HG03460 (cell line): ENCODE measurements around the gene ZNF175.

Source experiments
- ATAC-seq: cut with Tn5 transposase; IDR thresholded peaks from one replicate; pipeline ENCODE4 v1.9.1; 2021; ENCODE audit not compliant: unreplicated experiment

Gene ZNF175

DNA sequence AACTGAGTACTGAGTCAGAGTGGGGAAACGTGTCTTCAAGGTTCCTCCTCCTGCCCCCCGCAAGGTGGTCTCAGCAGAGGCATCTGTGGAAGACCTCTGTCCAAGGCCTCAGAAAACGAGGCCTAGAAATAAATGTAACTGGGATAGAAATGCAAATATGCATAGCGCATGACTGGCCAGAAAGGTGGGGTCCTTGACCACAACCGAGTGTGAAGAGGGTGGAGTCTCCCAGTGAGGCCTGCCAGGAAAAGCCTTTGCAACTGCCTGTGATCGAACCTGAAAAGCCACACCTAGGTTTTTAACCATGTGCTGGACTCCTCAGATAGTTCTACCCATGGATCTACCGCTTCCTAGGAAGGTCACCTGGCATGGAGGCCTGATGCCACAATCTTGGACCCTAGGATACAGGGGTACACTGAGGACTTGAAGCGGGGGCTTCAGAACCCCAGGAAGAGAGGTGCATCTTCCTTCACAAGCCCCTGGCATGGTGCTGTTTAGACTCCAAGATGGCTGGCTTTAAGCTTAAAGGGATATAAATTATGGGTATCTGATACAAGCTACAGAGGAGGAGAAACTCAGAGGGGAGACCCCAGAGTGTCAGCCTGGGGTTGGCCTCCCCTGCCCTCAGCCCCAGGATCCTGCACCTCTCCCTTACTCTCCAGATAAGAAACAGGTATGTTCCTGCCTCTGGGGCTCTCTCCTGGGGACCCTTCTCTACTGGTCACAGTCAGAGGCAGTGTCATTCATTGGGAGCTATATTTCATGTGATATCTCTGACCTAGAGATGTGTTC, 21.4 kb upstream of the ZNF175 start:
- ATAC-seq: no peak

DNA sequence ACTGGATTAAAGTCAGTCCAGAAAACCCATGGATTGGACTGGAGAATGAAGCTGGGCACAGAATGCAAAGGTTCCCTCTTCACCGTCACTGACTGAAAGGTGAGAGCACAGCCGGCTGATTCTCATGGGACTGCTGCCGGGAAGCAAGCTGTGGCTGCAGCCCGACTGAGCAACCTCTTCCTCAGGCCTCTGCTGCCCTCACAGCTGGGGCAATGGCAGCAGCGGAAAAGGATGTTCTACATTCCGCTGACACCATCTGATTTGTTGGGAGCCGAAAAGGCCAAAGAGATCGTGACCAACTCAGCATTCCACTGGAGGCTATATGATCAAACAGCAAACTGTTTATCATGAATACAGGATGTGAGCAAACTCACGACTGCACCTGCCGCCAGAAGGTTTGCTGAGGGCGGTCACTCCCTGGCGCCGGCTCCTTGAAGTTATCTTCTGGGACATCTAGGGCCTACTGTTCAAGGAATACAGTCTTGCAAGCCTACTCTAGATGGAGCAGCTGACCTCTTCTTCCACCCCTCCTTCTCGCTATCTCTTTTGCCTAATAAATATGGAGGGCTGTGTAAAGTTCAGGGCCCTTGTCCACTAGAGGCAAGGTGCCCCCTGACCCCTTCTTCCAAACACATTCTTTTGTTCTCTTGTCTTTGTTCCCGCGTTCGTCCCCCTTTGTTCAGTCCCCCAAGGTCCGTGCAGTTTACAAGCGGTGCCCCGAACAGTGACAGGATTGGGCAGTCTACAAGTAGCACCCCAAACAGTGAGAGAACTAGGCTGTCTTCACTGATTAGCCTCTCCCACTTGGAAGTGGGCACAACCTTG, 20.0 kb upstream of the ZNF175 start:
- ATAC-seq: no peak

DNA sequence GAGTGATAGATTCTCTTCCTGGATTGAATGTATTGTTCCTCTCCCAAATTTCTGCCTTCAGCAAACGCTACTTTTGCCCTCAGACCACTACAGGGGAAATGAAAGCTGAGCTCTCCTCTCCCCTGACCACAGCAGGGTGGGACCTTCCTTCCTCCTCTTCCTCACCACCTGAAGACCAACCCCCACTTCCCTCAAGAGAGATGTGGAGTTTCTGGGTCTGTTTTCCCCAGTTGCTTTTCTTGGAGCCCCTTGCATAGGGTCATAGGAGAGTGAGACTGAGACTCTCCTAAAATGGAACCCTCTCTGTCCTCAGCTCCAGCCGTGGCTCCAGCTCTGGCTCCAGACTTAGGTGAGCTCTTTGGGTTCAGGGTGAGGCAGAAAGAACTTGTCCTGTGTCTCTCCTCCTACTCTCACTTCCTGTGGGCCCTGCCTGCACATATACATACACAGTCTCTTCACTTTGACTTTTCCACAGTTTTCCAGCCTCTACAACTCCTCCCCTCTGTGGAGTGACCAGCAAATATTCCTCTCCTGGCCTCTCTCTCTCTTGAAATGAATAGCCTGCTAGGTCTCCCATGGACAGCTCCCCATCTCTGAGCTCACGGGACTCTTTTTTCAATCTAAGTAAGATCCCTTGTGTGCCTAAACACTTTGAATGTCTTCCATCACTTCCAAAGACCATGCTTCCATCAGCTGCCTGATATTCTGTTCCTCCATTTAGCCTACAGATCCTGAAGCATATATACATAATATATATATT, 19.2 kb upstream of the ZNF175 start:
- ATAC-seq: no peak

DNA sequence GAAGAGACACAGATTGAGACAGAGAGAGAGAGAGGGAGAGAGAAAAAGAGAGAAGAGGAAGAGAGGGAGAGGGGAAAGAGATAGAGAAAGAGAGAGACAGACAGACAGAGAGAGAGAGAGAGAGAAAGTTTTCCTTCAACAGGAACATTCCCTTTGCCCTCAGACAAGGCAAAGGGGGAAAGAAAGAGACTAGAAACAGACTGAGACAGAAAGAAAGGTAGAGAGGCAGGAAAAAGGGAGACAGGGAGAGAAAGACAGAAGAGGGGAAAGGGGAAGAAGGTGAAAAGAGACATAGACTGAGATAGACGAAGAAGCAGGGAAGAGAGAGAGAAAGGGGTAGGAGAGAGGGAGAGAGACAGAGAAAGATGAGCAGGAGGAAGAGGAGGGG, 18.5 kb upstream of the ZNF175 start:
- ATAC-seq: no peak

DNA sequence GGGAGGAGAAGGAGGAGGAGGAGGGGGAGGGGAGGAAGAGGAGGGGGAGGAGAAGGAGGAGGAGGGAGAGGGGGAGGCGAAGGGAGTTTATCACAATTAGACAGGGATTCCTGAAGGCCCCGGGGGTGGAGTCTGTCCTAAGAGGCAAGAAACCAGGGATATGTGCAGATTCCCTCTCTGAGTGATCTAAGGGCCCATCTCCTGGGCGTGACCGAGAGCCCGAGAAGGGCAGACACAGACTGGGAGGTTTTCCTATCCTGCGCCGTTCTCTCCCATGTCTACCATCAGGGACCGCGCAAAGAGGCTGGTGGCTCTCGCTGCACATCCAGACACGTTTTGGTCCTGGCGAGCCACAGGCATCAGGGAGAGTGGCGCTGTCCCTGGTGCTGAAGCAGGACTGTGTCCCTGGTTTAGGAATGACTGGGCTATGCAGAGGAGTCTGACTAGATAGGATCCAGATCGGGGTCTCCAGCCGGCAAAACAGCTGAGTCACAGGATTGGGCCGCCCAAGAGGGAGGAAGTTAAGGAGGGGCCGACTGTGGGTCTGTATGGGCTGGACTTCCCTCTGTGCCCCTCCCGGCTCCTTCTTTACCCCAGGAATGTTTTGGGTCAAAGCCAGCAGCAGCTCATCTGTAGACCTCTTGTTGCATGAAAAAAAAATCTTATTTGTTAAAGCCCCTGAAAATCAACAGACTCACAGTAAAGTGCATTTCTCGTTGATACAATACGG, 17.9 kb upstream of the ZNF175 start:
- no peak for ATAC-seq

DNA sequence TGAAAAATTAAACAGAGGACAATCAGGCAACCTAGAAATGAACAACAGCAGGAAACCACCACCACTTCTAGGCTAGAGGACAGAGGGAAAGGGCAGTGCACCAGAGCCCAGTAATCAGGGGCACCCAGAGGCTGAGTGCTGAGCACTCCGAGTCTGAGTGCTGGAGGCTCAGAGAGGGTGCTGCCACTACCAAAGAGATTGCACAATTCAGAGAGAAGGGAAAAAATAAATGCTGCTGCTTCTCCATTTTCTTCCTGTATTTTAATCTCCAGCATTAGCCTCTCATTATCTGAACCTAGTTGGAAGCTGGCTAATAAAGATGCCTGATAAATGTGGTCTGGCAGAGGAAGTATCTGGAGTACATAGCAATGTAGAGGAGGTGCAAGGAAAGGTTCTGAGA, 11.8 kb upstream of the ZNF175 start:
- ATAC-seq: no peak

DNA sequence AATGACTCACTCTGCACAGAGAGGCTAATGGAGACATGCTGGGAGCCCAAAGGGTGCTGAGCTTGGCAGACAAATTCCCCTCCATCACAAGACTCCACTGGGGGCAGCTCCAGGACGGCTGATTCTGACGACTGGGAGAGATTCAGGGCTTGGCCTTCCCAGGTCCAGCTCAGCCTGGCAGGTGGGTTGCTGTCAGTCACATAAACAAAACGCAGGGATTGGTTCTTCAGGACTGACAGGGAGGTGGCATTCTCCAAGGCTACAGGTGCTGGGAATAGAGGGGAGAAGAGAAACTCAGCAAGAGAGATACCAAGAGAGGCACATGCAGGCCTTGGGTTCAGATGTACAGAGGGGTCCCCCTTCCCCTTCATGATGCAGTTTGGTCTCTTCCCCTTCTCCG, 10.7 kb upstream of the ZNF175 start:
- no peak for ATAC-seq

DNA sequence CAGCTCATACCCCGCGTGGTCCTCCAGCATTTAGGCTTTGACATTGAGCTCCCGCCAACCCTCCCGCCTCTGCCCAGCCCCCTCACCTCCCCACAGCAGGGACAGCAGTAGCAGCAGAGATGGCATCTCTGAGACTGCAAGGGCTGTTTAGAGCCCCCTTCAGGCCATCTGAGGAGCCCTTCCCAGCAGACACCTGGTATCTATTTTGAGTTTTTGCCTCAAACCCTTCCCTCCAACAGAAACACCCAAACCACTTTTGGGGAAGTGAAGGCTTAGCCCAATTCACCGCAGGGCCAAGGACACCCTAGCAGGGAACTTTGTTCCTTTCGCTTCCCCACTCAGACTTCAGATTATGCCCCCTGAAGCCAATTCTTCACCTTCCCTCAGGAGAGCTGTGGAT, 6.3 kb upstream of the ZNF175 start:
- ATAC-seq: no peak

DNA sequence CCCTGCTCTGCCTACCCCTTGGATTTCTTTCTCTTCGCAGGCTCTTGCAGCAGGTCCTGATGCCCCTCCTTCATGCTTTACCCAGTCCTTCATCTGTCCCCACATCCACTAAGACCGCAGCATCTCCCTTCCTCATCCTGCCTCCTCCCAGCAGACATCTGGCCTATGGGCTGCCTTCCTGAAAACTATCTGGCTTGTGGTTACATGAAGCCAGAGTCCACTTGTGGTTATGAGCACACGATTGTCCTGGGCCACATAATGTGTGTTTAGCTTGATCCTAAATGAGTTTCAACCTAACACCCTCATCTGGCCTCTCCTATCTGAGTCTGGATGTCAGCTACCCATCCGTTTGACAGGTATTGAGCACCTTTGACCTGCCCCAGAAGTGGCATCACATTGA, 5.5 kb upstream of the ZNF175 start:
- ATAC-seq: no peak

DNA sequence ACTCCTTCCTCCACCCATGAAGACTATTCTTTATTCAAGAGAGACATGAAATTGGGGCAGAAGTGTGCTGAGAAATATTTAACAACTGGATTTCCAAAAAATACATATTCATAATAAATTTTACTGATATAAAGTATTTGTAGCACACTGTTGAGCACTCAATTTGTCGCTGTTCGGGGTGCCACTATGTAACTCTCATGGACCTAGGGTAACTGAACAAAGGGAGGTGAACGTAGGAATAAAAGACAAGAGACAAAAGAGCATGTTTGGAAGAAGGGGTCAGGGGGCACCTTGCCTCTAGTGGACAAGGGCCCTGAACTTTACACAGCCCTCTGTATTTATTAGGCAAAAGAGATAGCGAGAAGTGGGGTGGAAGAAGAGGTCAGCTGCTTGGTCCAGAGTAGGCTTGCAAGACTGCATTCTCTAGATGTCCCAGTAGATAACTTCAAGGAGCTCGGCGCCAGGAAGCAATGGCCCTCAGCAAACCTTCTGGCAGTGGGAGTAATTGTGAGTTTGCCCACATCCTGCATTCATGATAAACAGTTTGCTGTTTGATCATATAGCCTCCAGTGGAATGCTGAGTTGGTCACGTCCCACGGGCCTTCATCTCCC, 4.5 kb upstream of the ZNF175 start:
- no peak for ATAC-seq

DNA sequence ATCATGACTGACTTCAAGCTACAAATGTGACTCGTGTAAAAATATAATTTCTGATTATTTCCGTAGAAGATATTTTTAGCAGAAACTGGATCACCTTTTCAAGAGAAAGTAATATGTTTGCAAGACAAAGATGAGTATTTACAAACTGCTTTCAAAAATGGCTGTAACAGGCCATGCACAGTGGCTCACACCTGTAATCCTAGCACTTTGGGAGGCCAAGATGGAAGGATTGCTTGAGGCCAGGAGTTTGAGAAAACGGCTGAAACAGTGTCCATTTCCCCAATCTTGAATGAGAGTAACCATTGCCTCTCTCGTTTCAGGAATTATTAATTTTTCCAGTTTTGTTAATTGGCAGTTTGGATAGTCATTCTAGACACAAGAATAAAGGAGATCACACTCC, 3.5 kb upstream of the ZNF175 start:
- no peak for ATAC-seq

DNA sequence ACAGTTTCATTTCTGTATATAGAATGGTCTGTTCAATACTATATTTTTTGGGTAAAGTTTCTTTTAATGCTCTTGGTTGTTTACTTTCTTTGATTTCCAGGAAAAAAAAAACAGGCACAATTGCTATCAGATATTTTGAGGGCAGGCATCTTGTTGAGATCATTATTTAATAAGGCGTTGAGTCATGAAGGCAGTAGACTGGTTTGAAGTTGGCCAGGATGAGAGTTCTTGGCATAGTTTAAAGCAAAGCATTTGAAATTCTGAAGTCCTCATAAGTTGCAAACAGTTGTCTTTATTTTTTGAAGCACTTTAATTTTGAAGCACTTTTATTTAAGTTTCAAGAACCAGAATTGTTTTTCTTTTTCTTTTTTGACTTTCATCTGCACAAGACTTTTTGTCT, 2.6 kb upstream of the ZNF175 start:
- ATAC-seq: no peak

DNA sequence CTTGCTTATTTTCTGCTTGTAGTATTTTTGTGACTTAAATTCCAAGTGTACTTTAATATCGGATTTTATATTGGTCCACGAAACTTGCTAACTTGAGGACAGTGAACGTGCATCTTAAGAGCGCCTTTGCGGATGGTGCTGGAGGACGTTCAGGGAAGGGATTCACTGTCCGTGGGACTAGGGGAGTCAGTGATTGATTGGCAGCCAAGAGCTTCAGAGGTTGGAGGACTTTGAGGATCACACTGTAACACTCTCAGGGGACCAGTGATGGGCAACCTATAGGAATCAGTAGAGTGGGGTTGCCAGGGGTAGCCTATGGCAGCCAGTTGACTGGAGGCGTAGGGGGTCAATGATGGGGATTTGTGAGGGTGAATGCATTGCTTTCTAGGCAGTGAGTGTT, 516 bp downstream of the ZNF175 start:
- no peak for ATAC-seq

DNA sequence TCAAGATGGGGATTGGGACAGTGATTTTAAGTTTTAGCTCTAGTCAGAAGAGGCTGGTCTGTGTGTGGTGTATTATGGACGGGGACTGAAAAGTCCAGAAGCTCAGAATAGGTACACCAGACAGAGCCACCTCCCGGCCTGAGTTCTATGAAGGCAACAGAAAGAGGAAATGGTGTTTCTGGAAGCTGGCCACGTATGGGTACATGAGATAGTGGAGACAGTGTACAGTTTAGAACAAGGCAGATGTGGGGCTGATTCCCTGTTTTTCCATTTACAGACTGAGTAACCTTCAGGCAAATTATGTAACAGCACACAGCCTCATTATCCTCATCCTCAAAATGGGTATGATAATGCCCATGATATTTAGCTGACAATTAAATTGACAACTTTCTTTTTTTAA, 1.3 kb downstream of the ZNF175 start:
- ATAC-seq: no peak

DNA sequence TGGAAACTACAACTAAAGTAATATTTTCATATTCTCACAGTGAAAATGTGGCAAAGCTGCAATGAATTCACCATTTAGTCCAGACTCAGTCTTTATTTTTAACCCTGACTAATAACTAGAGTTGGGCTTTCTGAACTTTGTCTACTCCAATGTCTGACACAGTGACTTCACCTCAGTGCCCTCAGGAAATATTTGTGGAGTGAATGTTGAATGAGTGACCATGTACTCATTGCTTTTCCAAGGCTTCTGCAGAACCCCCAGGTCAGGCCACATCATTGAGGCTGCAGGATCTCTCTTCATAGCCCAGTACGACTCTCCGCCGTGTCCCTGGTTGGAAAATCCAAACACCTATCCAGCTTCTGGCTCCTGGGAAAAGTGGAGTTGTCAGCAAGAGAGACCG, 1.8 kb downstream of the ZNF175 start:
- ATAC-seq: no peak

DNA sequence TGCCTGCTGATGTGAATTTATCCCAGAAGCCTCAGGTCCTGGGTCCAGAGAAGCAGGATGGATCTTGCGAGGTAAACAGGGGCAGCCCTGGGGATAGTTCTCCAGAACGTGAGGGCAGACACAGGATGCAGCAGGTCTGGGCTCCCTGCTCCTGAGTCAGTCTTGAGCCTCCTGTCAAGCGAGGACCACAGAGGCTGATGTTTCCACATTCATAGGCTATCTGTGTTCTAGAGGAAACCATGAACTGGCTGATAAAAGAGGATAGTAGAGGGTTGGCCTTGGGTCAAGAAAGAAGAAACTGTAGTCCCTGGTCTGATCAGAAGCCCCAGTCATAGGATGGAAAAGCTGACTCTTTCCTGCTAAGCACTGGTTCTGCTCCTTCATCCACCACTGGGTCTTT, 2.2 kb downstream of the ZNF175 start:
- ATAC-seq: no peak

DNA sequence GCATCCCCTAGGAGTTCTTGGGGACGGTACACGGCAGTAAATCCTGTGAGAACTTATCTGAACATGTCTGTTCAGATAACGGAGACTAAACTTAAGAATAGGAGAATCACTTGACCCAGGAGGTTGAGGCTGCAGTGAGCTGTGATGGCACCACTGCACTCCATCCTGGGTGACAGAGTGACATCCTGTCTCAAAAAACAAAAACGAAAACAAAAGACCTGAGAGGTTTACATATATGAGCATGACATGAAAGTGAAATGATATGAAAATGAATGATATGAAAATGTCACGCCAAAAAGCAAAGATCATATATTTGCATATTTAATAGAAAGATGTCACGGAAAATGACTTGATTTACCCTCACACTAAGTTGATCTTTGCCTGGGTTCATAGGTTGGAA, 5.8 kb downstream of the ZNF175 start:
- ATAC-seq: no peak

DNA sequence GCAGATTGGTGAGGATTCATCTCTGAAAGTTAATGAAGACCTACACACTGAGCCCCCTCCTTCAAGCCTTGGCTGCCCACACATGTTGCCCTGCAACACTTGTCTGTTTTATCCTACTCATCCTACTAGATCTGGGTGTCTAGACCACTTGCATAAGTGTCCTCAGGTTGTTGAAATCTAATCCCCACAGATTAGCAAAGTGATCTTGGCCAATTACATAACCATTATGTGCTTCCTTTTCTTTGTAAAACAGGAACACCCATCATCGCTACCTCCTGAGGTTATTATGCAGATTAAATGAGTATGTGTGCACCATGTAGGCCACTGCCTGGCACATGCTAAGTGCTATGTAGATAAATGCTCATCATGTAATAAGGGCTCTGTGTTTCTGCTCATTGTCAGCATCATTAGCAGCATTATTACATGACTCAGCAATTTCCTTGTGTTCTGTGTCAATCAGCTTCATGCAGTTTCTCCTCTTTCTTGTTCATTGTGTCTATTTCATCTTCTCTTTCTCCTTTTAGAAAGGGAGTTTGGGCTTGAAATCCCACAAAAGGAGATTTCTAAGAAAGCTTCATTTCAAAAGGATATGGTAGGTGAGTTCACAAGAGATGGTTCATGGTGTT, 15.1 kb downstream of the ZNF175 start:
- ATAC-seq: no peak

DNA sequence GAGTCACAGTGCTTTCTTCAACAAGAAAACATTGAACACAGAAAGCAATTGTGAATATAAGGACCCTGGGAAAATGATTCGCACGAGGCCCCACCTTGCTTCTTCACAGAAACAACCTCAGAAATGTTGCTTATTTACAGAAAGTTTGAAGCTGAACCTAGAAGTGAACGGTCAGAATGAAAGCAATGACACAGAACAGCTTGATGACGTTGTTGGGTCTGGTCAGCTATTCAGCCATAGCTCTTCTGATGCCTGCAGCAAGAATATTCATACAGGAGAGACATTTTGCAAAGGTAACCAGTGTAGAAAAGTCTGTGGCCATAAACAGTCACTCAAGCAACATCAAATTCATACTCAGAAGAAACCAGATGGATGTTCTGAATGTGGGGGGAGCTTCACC, 15.7 kb downstream of the ZNF175 start:
- no peak for ATAC-seq
